COR-L47 (cell line): ENCODE data around the gene KIRREL3.
A peak's percentile ranks its signal among the peaks of the same experiment; 100 is the strongest.

Source experiments
- DNase-seq: peaks from one replicate; lab custom pipeline; 2025; lab: John Stamatoyannopoulos, UW

KIRREL3 gene

GRCh38 chr11:126997196-126997595, 3.4 kb downstream of the KIRREL3 start:
- DNase-seq, result no peak

GRCh38 chr11:126996036-126996804, 4.3 kb downstream of the KIRREL3 start:
- no peak for DNase-seq

GRCh38 chr11:126993599-126993998, 7.0 kb downstream of the KIRREL3 start:
- DNase-seq, result no peak

- no peak for DNase-seq
Measured at GRCh38 chr11:126992804-126993111, 7.8 kb downstream of the KIRREL3 start.

GRCh38 chr11:126992065-126992803, 8.3 kb downstream of the KIRREL3 start:
- no peak for DNase-seq

- no peak for DNase-seq
Measured at GRCh38 chr11:126991596-126991995, 9.0 kb downstream of the KIRREL3 start.

GRCh38 chr11:126990716-126991480, 9.7 kb downstream of the KIRREL3 start:
- no peak for DNase-seq

GRCh38 chr11:126989942-126990715, 10.4 kb downstream of the KIRREL3 start:
- peak; percentile 71 for DNase-seq

- DNase-seq, result no peak
Measured at GRCh38 chr11:126988655-126989054, 11.9 kb downstream of the KIRREL3 start.

GRCh38 chr11:126981635-126982034, 18.9 kb downstream of the KIRREL3 start:
- DNase-seq, result no peak

- DNase-seq, result peak; percentile 94
Measured at GRCh38 chr11:126978911-126979310, 21.7 kb downstream of the KIRREL3 start.

GRCh38 chr11:126978165-126978564, 22.4 kb downstream of the KIRREL3 start:
- DNase-seq, result no peak

GRCh38 chr11:126973051-126973450, 27.5 kb downstream of the KIRREL3 start:
- DNase-seq, result no peak

GRCh38 chr11:126971305-126971704, 29.3 kb downstream of the KIRREL3 start:
- DNase-seq, result no peak

GRCh38 chr11:126969865-126970479, 30.6 kb downstream of the KIRREL3 start:
- peak; percentile 45 for DNase-seq

GRCh38 chr11:126968915-126969314, 31.7 kb downstream of the KIRREL3 start:
- DNase-seq, result no peak

- DNase-seq, result no peak
Measured at GRCh38 chr11:126965331-126965730, 35.2 kb downstream of the KIRREL3 start.

- no peak for DNase-seq
Measured at GRCh38 chr11:126963603-126964363, 36.8 kb downstream of the KIRREL3 start.

GRCh38 chr11:126963115-126963514, 37.5 kb downstream of the KIRREL3 start:
- no peak for DNase-seq

- no peak for DNase-seq
Measured at GRCh38 chr11:126959700-126960099, 40.9 kb downstream of the KIRREL3 start.

GRCh38 chr11:126956635-126957034, 43.9 kb downstream of the KIRREL3 start:
- no peak for DNase-seq
